ENCODE data around the gene UNC80. TPM values are rescaled to one million over a fixed set of nuclear protein-coding genes. Genes with fewer than 3 reads are reported as not detected.

Gene UNC80
- polyA plus RNA-seq, 2 of the 4 experiments (the other 2 are of a cell fraction) = not detected

GRCh38 chr2:209942426-209942825 lies 170.8 kb downstream of the UNC80 start:
- H3K4me3 ChIP-seq = no peak overlapping the region
- H3K4me1 ChIP-seq = no peaks in the 10 kb centered on the region
- TF ChIP-seq ZNF302 (CRISPR knock-in tag; IDR thresholded peaks at IDR 0.05) = no peak
- no peak for TF ChIP-seq ZFP36 (IDR thresholded peaks at IDR 0.05; ENCODE audit: borderline replicate concordance, partially characterized antibody)
- no peak for TF ChIP-seq MAZ (IDR thresholded peaks at IDR 0.05; ENCODE audit: borderline replicate concordance, low read depth, low read length)
- TF ChIP-seq BHLHE40 (IDR thresholded peaks at IDR 0.05; ENCODE audit: low read depth, low read length) = no peak
- no peak for TF ChIP-seq REST (IDR thresholded peaks at IDR 0.05)
- no peak for TF ChIP-seq FOSL2 (IDR thresholded peaks at IDR 0.05)
- no peak for TF ChIP-seq FOSL2 (CRISPR knock-in tag; IDR thresholded peaks at IDR 0.05)
- TF ChIP-seq NFE2L2 (conservative IDR thresholded peaks at IDR 0.05; ENCODE audit: low read length) = no peak
- no peak for TF ChIP-seq CBX8 (IDR thresholded peaks at IDR 0.05)
- TF ChIP-seq ZC3H11A (IDR thresholded peaks at IDR 0.05) = no peak
- TF ChIP-seq RNF2 (IDR thresholded peaks at IDR 0.05; ENCODE audit: borderline replicate concordance, low read depth) = no peak
- no peak for TF ChIP-seq FOXS1 (CRISPR knock-in tag; IDR thresholded peaks at IDR 0.05)
- no peak for TF ChIP-seq RAD21 (conservative IDR thresholded peaks at IDR 0.05 in 1 of 2, IDR thresholded peaks at IDR 0.05 in 1 of 2)
- ATAC-seq = no peak
- POLR2A ChIA-PET = no interaction called here
- CTCF ChIA-PET = interaction anchor here (0.9 to 1.2 kb wide), 2 partner anchors 15 to 719 kb away, joined by 3 read pairs; no protein-coding TSS in a partner anchor
- H3K27ac ChIP-seq = no peak overlapping the region
- FAIRE-seq = no peak
- WGBS (ENCODE audit: missing lambda C conversion rate) = 21% methylated on average over 2 of the region's 2 CpGs
- no peak overlapping the region for H3K4me2 ChIP-seq
- H3K9me3 ChIP-seq = no peaks in the 10 kb centered on the region
- DNase-seq (ENCODE audit: low read depth in 1 of 2, low spot score in 1 of 2) = no peak

GRCh38 chr2:209942936-209943605 lies 171.4 kb downstream of the UNC80 start:
- CTCF ChIA-PET = interaction anchor here (0.9 kb wide), 1 partner anchor 15 kb away, joined by 3 read pairs; no protein-coding TSS in a partner anchor
- WGBS (ENCODE audit: missing lambda C conversion rate) = 32% methylated on average over 5 of the region's 5 CpGs
- H3K4me1 ChIP-seq = no peaks in the 10 kb centered on the region
- no peak overlapping the region for H3K4me2 ChIP-seq
- no peak overlapping the region for H3K4me3 ChIP-seq
- POLR2A ChIA-PET = no interaction called here
- H3K9me3 ChIP-seq = no peaks in the 10 kb centered on the region
- DNase-seq (ENCODE audit: low read depth in 1 of 2, low spot score in 1 of 2) = no peak
- no peak overlapping the region for H3K27ac ChIP-seq
- ATAC-seq = no peak
- FAIRE-seq = no peak
- TF ChIP-seq POLR2AphosphoS2 (conservative IDR thresholded peaks at IDR 0.05; ENCODE audit: low read length) = no peak
- no peak for TF ChIP-seq FOXS1 (CRISPR knock-in tag; IDR thresholded peaks at IDR 0.05)
- no peak for TF ChIP-seq E2F6 (IDR thresholded peaks at IDR 0.05; ENCODE audit: borderline replicate concordance, low read depth)
- no peak for TF ChIP-seq REST (IDR thresholded peaks at IDR 0.05)
- no peak for TF ChIP-seq MAFK (IDR thresholded peaks at IDR 0.05; ENCODE audit: partially characterized antibody)
- no peak for TF ChIP-seq HES2 (IDR thresholded peaks at IDR 0.05)
- TF ChIP-seq GATA3 (IDR thresholded peaks at IDR 0.05; ENCODE audit: borderline replicate concordance) = no peak
- no peak for TF ChIP-seq HEYL (CRISPR knock-in tag; IDR thresholded peaks at IDR 0.05)
- TF ChIP-seq BCL3 (IDR thresholded peaks at IDR 0.05) = no peak
- TF ChIP-seq EP300 (IDR thresholded peaks at IDR 0.05) = no peak
- no peak for TF ChIP-seq ZNF302 (CRISPR knock-in tag; IDR thresholded peaks at IDR 0.05)
- no peak for TF ChIP-seq SREBF2 (IDR thresholded peaks at IDR 0.05)
- no peak for TF ChIP-seq ZC3H11A (IDR thresholded peaks at IDR 0.05)
- TF ChIP-seq NFE2L2 (conservative IDR thresholded peaks at IDR 0.05; ENCODE audit: low read length) = no peak
- TF ChIP-seq FOSL2 (IDR thresholded peaks at IDR 0.05) = no peak
- no peak for TF ChIP-seq FOSL2 (CRISPR knock-in tag; IDR thresholded peaks at IDR 0.05)
- TF ChIP-seq CBX2 (IDR thresholded peaks at IDR 0.05; ENCODE audit: borderline replicate concordance, low read depth) = no peak
- no peak for TF ChIP-seq KDM5A (IDR thresholded peaks at IDR 0.05)
- no peak for TF ChIP-seq CEBPB (IDR thresholded peaks at IDR 0.05)
